NCI-H524 treated with DMSO at 0.1 percent for 48 hours (cell line): ENCODE measurements around the gene NT5C.
A peak's percentile ranks its signal among the peaks of the same experiment; 100 is the strongest.

Experiments
- DNase-seq: peaks from one replicate; lab custom pipeline; 2025; lab: John Stamatoyannopoulos, UW

Gene NT5C

DNA sequence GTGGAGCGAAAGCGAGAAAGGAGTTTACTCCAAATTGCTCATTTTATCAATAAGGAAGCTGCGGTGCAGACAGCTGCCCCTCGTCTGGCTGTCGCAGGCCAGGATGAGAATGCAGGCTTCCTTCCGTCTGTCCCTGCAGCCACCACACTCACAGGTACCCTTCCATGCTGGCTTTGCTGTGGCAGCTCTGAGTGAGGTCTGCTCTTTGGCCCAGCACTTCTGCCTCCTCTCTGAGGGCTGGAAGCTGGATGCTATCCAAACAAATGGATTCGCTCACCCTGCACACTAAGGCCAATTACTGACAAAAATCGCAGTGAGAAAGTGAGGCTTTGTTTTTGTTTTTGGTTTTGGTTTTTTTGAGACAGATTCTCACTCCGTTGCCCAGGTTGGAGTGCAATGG lies 14.8 kb downstream of the NT5C start:
- DNase-seq, result no peak

DNA sequence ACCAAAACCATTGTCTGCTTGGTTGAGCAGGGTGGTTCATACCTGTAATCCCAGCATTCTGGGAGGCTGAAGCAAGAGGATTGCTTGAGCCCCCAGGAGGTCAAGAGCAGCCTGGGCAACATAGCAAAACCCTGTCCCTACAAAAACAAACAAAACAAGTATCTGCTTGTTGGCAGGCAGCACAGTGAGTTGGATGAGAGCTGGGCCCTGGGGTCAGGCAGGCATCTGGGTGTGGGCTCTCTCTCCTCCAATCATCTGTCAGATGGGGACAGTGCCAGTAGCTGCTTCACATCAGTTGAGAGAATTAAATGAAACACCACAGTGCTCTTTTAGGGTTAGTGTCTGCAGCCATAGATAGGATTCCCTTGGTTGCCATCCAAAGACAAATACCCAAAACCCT lies 16.0 kb downstream of the NT5C start:
- DNase-seq, result no peak

DNA sequence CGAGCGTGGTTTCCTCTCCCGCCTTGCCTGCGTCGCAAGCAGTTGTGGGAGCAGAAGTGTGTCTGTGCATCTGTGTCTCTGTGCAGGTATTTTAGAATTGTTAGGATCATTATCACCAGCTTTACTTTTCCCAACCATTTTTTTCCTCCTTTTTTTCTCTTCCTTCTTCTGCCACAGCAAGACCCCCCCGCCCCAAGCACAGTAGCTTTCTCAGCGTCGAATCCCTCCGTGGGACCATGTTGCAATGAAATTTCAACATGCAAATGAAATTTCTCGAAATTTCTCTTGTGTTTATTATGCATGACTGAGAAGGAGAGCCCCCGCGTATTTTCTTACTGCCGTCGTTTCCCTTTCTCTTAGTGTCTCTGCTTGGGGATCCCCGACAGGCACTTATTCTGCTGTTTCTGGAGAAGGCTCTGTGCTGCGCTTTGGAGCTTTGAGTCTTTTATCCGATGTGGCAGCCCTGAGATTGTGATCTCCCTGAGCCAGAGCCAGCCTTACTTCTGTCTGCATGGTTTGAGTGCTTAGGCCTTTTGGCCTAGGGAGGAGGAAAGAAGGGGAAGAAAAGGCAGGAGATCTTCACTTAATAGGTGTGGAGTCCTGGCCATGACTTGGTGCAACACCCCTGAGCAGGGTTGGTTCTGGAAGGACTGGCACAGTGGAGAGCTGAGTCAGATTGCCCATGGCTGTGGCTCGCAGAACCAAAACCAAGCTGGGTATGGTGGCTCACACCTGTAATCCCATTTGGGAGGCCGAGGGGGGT lies 16.8 kb downstream of the NT5C start:
- no peak for DNase-seq

DNA sequence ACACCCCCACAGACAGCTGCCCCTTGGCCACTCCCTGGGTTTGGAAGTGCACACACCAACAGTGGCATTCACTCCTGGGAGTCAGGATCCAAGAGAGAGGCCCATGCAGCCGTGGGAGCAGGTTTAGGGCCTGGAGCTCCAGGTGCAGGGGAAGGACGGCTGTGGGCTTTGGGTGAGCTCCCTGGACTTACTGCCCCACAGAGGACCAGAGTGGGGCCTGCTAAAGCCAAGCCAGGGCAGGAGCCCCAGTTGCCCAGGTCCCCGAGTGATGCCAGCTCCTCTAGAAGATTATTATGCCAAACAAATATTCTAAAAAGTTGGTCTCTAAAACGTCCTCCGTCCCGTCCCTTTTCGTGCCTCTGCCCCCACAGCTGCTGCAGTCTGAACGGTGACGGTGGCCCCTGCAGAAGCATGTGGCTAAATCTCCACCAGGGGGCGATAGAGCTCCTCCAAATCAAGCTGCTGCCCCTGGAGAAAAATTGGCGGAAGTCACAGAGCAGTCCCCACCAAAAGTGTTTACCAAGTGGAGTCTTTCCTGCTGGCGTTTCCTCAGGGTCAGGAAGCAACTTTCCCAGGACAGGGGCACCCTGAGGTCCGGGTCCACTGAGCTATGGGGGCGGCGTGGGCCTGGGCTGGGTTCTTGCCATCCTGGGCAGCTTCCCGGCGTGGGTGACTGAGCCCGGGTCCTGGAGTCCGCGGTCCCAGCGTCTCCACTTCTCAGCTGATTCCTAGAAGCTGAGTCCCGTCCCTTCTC lies 17.6 kb downstream of the NT5C start:
- peak; percentile 56 for DNase-seq

DNA sequence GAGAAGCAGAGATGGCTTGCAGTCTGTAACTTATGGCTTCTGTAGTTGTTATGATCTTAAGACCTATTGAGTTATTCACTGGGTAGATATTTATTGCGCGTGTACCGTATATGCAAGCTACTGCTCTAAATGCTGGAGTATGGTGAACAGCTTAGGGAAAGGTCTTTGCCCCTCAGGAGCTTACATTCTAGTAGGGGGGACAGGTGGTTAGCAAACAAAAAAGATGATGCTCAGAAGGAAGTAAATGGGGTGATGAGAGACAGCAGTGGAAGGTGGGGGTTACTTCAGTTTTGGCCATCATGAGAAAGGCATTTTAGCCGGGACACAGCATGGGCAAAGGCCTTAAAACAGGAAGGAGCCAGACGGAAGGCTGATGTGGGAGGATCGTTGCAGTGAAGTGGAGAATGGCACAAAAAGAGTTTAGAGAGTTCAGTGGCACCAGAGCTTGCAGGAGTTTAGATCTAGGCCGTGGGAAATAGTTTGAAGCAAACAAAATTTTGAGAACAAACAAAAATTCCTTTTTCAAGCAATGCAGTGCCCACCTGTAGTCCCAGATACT lies 19.7 kb downstream of the NT5C start:
- no peak for DNase-seq

DNA sequence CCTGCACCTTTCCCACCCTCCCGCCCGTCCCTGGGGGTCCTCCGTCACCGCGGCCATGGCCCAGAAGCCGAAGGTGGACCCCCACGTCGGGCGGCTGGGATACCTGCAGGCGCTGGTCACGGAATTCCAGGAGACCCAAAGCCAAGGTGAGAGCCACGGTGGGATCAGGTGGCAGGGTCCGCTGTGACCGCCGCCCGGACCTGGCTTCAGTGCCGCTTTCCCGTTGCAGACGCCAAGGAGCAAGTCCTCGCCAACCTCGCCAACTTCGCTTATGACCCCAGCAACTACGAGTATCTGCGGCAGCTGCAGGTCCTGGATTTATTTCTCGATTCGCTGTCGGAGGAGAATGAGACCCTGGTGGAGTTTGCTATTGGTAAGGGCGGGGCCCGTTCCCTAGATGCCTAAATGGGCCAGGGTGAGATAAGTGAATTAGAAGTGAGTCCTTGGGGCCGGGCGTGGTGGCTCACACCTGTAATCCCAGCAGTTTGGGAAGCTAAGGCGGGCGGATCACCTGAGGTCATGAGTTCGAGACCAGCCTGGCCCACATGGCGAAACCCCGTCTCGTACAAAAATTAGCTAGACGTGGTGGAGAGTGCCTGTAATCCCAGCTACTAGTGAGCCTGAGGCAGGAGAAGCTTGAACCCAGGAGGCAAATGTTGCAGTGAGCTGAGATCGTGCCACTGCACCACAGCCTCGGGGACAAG lies 21.2 kb downstream of the NT5C start:
- no peak for DNase-seq

DNA sequence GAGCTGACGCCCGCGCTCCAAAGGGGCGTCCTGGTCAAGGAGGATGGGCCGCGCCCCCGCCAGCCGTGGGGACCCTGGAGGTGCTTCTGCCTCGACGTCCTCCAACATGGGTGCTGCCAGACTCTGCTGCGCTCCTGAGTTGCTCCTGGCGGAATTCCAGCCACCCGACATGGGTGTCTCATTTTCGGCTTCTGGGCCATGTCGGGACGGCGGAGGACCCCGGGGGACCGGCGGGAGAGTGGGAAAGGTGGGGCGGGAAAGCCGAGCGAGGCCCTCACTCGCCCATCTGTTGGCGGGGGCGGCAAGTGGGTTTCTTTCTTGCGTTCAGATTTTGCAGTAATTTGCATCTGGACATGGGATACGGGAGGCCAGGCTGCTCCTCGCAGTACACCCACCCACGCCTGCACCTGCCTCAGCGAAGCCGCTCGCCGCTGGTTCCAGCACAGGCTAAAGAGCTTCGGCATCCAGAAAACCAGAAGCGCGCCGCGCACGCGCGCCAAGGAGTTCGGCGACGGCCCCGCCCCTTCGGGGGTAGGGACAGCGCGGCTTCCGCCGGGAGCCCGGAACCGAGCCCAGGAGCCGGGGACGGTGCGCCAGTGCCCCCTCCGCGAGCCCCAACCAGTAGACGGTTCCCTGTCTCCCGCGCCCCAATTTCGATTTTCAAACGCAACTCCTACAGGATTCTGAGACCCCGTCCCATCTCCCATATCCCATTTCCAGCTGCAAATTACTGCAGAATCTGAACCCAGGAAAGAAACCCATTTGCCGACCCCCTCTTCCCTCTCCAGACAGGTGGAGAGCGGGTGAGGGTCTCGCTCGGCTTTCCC lies 21.9 kb downstream of the NT5C start, which contains the start of gene ARMC7:
Gene ARMC7, plus strand, starts transcription at position 563 of the 827 bp plus-strand sequence. CDS start 320 bp downstream, outside the sequence.
- peak; percentile 75 for DNase-seq

DNA sequence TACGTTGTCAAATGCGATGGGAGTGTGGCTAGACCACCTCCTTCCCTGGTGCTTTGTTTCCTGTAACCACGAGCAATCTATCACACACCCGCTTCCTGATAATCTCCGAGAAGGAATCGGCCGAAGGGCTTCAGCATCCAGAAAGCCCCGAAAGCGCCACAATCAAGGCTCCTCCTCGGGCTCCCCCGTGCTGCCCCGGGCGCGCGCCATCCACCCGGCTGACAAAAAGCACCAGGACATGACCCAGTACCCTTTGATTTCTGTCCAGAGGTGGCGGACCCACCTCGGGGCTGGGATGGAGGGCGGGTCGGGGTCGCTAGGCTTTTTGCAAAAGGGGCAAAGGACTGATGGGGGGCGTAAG lies 22.5 kb downstream of the NT5C start:
- no peak for DNase-seq

DNA sequence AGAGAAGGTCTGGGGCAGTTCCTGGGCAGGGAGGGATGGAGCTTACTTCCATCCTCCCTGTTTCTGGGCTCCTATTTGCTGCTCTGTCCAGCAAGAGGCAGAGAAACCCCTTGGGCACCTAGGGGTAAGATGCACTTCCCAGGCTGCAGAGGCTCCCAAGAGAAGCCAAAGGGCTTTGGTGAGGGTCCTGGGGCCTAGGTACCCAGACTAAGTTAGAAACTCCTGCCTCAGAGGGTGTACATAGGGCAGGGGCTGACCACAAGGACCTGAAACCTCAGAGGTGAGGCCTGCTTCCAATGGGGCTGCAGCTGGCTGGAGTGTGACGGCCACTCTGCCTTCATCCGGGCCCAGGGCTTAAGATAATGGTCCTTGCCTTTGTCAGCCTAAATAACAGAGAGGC lies 23.3 kb downstream of the NT5C start:
- no peak for DNase-seq

DNA sequence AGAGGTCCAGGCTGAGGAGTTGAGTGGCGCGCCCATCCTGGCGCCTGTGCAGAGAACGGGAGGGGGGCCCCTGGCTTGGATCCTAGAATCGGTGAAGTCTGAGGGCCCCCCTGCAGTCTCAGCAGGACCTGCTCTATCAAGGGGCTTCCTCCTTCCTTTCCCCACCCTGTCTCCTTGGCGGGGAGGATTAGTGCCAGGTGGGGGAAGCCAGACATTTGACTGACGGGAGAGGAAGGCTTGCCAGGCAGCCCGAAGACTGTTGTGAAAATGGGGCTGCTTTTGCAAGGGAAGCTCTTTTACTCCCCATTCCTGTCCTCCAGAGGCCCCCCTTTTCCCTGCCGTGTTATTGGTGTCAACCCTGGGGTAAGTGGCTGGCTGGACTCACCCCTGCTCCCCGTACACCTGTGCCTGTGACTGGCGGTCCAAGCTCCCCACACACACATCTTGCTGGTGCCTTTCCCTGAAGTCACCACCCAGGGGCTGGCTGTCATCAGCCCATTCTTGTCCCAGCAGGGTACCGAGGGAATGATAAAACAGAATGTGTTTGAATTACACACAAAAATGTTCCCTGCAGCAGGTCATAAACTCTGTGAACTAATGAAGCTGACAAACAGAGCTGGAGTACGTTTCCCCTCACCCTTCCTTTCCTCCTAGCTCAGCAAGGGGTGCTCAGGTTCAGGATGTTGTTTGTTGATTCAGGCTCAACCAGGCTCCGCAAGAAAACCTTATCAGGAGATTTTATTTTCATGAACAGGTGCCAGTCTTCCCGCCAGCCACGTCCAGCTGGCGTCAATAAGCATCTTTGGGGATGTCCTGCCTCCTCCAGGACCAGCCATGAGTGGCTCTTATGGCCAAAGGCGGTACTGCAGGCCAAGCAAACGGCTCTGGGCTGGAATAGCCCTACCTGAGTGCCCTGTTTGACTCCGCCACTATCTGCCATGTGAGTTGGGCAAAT lies 26.1 kb downstream of the NT5C start:
- peak; percentile 91 for DNase-seq

DNA sequence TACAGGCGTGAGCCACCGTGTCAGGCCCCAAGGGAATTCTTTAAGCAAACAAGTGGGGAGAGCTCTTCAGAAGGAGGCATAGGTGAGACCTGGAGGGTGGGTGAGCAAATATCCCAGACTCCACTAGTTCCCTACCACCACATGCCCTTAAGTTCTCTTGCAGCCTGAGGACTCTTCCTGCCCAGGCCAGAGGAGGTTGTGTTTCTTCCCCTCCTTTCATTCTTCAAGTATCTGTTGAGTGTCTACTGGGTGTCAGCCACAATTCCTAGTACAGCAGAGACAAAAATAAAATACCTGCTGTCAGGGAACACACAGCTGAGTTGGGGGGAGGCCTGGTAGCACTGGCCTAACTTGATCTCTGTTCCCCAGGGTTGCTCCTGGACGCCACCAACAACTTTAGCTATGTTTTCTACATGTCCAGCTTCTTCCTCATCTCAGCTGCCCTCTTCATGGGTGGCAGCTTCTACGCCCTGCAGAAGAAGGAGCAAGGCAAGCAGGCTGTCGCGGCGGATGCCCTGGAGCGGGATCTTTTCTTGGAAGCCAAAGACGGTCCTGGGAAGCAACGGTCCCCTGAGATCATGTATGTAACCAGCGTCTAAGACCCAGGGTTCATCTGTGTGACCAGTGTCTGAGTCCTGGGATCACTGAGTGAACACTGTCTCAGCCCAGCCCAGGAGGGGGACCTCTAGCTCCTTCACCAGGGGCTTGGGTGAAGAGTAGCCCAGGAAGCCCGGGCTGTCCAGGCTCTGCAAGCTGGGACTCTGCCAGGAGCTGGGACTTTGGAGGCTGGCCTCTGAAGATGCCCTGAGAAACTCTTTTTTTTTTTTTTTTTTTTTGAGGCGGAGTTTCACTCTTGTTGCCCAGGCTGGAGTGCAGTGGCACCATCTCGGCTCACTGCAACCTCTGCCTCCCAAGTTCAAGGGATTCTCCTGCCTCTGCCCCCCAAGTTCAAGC lies 27.7 kb downstream of the NT5C start:
- DNase-seq, result no peak

DNA sequence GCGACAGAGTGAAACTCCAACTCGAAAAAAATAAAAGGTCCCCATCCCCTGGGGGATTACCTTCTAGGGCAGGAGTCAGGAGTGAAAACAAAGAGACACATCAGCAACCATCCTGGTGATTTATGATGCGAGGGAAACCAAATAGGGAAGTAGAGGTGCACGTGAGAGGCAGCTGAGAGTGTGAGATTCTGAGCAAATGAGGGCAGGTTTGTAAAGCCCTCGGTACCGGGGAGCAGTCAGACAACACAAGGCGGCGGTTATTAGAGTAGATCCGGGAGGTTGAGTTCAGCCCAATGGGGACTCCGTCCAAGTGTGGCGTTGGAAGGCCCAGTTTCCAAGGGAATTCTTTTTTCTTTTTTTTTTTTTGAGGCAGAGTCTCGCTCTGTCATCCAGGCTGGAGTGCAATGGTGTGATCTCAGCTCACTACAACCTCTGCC lies 29.1 kb downstream of the NT5C start:
- no peak for DNase-seq

DNA sequence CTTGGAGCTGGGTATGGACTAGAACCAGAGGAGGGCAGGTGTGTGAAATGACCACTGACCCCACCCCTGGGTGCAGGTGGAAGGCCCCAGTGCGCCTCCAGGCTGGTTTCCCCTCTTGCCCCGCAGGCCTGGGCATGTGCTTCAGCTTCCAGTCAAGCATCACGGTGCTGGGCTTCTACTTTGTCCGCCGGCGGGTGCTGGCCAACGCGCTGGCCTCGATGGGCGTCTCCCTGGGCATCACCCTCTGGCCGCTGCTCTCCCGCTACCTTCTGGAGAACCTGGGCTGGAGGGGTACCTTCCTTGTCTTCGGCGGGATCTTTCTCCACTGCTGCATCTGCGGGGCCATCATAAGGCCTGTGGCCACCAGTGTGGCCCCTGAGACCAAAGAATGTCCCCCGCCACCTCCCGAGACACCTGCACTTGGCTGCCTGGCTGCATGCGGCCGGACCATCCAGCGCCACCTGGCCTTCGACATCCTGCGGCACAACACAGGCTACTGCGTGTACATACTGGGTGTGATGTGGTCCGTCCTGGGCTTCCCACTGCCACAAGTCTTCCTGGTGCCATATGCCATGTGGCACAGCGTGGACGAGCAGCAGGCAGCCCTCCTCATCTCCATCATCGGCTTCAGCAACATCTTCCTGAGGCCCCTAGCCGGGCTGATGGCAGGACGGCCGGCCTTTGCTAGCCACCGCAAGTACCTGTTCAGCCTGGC lies 31.5 kb downstream of the NT5C start:
- DNase-seq, result no peak

DNA sequence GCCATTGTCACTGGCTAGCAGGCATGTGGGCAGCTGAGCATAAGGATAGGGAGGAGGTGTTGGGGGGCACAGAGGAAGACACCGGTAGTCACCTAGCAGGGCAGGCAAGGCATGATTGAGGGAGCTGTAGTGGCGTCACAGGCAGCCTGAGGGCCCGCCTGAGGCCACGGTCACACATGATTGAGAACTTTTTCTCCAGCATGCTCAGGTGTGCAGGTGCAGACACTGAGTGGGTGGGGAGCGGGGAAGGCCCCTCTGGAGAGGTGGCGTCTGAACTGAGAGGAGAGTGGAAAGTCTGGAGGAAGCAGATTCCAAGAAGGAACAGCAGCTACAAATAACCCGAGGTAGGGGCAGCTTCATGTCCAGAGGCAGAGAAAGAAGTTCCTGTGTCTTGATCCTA lies 32.7 kb downstream of the NT5C start:
- DNase-seq, result no peak

DNA sequence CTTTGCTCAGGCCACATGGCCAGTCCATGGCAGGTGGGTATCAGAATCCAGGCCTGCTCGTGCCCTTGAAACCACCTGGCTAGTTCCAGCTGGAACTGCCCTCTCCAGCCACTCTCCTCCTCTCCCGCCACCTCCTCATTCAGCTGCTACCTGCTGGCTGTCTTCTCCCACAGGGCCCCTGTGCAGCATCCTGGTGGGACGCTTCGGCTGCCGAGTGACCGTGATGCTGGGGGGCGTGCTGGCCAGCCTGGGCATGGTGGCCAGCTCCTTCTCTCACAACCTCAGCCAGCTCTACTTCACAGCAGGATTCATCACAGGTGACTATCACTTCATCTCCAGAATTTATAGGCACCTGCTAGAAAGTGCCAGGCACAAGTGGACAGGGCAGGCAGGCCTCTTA lies 33.7 kb downstream of the NT5C start:
- no peak for DNase-seq

DNA sequence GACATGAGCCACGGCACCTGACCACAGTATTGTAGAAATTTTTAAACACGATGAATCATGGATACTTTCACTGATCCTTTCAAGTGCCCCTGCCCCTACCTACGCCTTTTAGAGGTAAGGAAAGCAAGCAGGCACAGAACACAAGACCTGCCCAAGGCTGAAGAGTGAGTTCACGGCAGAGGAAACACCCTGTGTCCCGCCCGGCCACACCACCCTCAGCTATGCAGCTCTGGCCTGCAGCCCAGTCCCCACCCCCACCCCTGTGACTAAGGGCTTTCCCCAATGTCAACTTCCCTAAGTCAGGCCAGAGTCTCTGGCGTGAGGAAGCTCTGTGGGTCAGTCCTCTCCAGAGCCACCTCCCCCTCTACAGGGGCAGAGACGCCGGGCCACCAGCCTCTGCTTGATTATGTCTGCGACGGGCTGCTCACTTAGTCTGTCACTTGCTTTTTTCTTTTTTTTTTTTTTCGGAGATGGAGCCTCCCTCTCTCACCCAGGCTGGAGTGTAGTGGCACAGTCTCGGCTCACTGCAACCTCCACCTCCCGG lies 35.4 kb downstream of the NT5C start:
- DNase-seq, result no peak

DNA sequence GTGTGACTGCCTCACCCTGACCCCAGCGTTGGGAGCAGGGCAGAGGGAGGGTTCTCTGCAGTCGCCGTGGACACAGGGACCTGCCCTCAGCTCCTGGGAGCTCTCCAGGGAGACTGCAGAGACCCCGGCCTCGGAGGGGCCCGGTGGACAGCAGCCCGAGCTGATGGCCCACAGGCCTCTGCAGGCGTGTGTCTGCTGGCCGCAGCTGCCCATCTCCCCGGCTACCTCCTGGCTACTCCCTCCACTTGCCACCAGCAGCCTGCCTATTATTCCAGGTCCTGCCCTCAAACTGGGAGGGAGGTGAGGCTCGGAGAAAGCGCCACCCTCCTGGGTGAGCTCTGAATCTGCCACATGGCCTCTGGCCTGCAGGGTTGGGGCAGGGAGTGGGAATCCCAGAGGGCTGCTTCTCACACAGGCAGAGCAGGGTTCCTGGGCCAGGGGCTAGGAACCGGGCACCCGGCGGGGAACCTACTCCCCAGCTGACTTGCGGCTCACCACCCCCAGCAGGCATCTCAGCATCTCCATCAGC lies 36.6 kb downstream of the NT5C start:
- DNase-seq, result no peak

DNA sequence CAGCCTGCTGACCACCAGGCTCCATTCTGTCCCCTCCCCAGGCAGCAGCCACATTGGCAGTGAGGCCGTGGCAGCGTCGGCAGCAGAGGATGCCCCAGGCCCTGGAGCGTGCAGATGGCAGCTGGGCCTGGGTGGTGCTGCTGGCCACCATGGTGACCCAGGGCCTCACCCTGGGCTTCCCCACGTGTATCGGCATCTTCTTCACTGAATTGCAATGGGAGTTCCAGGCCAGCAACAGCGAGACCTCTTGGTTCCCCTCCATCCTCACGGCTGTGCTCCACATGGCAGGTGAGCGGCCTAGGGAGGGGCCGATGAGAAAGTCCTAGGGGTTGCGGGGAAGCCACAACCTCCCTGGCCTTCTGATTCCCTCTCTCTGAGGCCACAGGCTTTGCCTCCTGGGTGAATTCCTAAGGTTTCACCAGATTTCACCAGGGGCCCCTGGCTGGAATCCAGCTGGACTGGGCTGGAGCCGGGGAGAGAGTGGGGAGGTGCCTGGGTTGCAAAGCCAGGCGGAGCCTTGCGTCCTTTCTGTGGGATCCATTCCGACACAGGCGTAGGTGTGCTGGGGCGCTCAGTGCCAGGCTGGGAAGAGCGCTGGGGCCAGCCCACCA lies 37.9 kb downstream of the NT5C start:
- DNase-seq, result no peak
